Mucosa of stomach (tissue), 1 donor: Measurements from ENCODE around the gene TRMT61A.
A peak's percentile ranks its signal among the peaks of the same experiment; 100 is the strongest.

ENCODE experiments used
- H3K27me3 ChIP-seq: one replicate; pipeline ENCODE4 v1.7.0; 2013; ENCODE audit warnings: mild to moderate bottlenecking, low read length; ENCODE audit not compliant: control insufficient read depth, insufficient read depth
- H3K36me3 ChIP-seq: one replicate; pipeline ENCODE4 v1.7.0; 2013; ENCODE audit warnings: low read length; ENCODE audit not compliant: control insufficient read depth, insufficient read depth
- H3K4me1 ChIP-seq: one replicate; pipeline ENCODE4 v1.7.0; 2013; ENCODE audit warnings: mild to moderate bottlenecking, low read length; ENCODE audit not compliant: control insufficient read depth, insufficient read depth
- H3K4me3 ChIP-seq: one replicate; pipeline ENCODE4 v1.7.0; 2013; ENCODE audit warnings: low read length
- H3K9ac ChIP-seq: one replicate; pipeline ENCODE4 v1.7.0; 2013; ENCODE audit warnings: mild to moderate bottlenecking, low read length, moderate library complexity
- H3K9me3 ChIP-seq: one replicate; pipeline ENCODE4 v1.7.0; 2013; ENCODE audit warnings: mild to moderate bottlenecking, low read length, moderate library complexity; ENCODE audit not compliant: control insufficient read depth
- donor health status: Pancreatic carcinoma.

The TRMT61A gene

DNA sequence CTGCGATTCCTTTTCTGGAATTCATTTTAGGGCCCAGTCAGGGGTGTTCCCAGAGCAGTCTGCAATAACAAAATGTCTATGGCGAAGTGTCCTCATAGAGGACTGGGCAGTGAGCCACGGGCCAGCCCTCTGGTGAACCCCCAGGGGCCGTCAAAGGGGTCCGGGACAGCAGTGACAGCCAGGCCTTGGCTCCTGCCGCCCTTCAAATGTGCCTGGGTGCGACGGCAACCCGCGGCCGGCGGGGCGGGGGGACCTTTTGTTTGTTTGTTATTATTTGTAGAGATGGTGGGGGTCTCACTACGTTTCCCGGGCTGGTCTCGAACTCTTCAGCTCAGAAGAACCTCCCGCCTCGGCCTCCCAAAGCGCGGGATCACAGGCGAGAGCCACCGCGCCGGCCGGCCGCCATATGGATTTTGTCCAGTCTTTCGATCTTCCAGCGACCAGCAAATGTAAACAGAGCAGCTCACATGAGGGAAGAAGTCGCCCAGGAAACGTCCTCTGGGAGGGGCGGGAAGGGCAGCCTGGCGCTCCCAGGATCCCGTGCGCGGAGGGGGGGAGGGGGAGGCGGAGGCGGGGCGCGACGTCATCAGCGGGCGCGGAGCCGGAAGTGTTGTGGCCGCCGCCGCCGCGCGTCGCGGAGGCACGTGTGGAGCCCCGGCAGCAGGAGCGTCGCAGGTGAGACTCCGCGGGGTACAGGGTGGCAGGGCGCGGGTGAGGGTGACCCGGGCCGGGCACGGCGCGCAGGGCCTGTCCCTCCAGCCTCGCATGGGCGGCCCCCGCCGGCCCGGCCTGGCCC, at the start of gene TRMT61A:
Gene TRMT61A, plus strand, starts transcription at position 610 of the 796 bp plus-strand sequence. CDS start 783 bp downstream, outside the sequence.
- no peaks in the 10 kb centered on the region for H3K9me3 ChIP-seq
- peak within 1 kb of the TSS; percentile 82 for H3K9ac ChIP-seq
- H3K27me3 ChIP-seq: no peaks in the 10 kb centered on the region
- H3K36me3 ChIP-seq: no peaks in the 10 kb centered on the region
- peaks cover 21% of the 10 kb centered on the region for H3K4me1 ChIP-seq
- H3K4me3 ChIP-seq: peak within 1 kb of the TSS; percentile 95

DNA sequence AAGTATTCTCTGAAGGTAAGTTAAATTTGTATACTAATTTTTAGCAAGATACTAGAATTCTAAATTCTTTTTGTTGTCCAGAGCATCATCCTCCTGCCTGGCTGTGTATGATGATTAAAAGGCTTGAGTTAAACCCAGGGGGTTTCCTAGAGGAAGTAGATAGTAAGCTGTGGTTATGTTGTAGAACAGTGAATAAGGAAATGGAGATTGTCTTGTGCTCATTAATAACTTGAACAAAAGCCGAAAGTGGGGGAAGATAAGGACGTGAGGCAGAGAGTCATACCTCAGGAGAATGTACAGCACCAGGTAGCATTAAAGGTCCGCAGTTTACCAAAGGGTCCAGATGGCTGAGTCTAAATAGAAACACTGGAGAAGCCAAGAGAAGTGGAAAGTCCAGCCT, 48.4 kb upstream of the TRMT61A start:
- Histone ChIP-seq H3K4me1 (peaks cover 7% of the 10 kb centered on the region), H3K9me3 (no peaks in the 10 kb centered on the region), H3K4me3 (no peak overlapping the region), H3K9ac (no peak overlapping the region), H3K27me3 (no peaks in the 10 kb centered on the region), H3K36me3 (no peaks in the 10 kb centered on the region)

DNA sequence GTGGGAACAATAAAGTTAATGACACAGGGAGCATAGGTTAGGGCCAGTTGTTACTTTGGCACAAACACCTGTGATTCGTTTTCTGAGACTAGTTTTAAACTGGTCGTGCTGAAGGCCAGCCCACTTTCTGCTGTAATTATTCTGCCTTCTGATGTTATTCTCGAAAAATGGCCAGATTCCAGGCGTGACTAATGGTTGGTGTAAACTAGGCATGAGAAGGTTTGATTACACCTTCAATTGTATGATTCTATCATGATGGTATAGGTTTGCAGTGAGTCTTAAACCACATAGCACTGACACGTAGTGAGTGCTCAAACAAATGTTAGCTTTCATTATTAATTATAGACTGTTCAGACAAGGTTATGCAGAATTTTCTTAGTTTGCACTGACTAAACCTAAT, 45.4 kb upstream of the TRMT61A start:
- Histone ChIP-seq H3K4me3 (no peak overlapping the region), H3K36me3 (no peaks in the 10 kb centered on the region), H3K9ac (no peak overlapping the region), H3K4me1 (peaks cover 8% of the 10 kb centered on the region), H3K9me3 (no peaks in the 10 kb centered on the region), H3K27me3 (no peaks in the 10 kb centered on the region)

DNA sequence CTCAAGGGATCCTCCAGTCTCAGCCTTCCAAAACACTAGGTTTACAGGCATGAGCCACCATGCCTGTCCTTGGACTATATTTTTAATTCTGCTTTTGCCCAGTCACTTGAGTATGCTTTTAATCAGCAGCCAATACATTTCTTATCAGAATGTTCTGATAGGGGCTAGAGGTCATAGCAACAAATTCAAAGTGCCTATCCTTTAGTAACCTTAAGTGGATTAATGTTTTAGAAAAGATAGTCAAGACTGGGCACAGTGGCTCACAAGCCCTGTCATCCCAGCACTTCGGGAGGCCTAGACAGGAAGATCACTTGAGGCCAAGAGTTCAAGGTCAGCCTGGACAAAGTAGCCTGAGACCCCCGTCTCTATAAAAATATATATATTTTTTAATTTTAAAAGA, 43.5 kb upstream of the TRMT61A start:
- no peaks in the 10 kb centered on the region for H3K9me3 ChIP-seq
- H3K4me1 ChIP-seq: peaks cover 8% of the 10 kb centered on the region
- H3K9ac ChIP-seq: no peak overlapping the region
- no peak overlapping the region for H3K4me3 ChIP-seq
- H3K27me3 ChIP-seq: no peaks in the 10 kb centered on the region
- no peaks in the 10 kb centered on the region for H3K36me3 ChIP-seq

DNA sequence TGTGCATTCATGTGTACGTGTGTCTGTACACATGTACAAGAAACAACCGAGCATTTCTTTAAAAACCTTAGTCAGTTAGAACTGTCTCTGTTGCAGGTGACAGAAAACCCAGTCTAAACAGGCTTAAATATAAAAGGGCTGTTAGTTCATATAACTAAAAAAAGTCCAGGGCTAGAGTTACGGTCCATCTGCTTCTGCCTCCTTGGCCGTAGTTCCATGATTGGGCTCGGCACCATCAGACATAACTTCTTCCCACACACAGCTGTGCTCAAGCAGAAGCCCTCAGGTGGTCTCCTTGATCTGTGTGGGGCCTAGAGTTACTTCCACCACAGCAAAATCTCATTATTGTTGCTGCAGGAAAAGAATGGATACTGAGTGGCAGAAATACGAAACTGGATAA, 40.9 kb upstream of the TRMT61A start:
- peaks cover 8% of the 10 kb centered on the region for H3K4me1 ChIP-seq
- H3K27me3 ChIP-seq: no peaks in the 10 kb centered on the region
- no peaks in the 10 kb centered on the region for H3K36me3 ChIP-seq
- no peak overlapping the region for H3K9ac ChIP-seq
- no peaks in the 10 kb centered on the region for H3K9me3 ChIP-seq
- H3K4me3 ChIP-seq: no peak overlapping the region

DNA sequence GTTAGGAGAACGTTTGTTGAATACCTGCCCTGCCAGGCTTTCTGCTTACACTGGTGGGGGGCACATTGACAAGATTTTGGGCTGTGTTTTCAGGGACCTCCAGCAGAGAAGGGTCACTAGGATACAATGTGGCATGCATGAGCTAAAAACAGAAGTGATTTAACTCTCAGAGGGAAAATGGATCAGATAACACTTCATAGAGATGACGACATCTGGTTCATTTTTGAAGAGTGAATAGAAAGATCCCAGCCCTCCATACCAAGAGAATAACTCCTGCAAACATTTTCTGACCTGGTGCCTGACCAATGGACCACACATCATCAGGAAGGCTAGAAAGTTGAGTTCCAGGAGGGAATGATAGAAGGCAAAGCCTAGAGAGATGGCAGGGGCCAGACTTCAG, 40.0 kb upstream of the TRMT61A start:
- H3K4me1 ChIP-seq: peaks cover 4% of the 10 kb centered on the region
- no peak overlapping the region for H3K9ac ChIP-seq
- no peaks in the 10 kb centered on the region for H3K27me3 ChIP-seq
- no peaks in the 10 kb centered on the region for H3K36me3 ChIP-seq
- no peaks in the 10 kb centered on the region for H3K9me3 ChIP-seq
- no peak overlapping the region for H3K4me3 ChIP-seq

DNA sequence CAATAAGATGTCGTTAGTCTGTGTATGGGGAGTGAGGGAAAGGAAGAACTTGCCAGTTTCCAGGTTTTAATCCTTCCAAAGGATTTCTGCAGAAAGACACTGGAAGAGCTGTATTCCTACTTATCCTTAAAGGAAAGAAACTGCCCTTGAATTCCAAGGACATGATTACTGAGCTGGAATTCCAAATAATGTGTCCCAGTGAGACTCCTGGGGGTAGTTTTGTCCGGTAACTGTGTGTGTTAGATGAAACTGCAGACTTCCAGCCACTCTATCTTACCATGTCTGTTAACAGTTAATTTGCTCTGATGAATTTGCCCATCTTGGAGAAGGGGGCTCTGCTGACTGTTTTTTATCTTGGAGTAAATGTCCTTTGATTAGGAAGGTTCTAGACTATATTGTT, 39.4 kb upstream of the TRMT61A start:
- Histone ChIP-seq H3K36me3 (no peaks in the 10 kb centered on the region), H3K4me1 (peaks cover 4% of the 10 kb centered on the region)

DNA sequence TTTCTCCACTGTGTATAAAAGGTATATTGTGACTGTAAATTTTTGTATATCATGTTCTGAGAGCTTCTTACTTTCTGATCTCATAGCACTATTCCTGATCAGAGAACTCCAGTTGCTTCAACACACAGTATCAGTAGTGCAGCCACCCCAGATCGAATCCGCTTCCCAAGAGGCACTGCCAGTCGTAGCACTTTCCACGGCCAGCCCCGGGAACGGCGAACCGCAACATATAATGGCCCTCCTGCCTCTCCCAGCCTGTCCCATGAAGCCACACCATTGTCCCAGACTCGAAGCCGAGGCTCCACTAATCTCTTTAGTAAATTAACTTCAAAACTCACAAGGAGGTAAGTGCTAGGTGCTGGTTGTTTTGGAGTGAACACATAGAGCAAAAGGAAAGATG, 37.3 kb upstream of the TRMT61A start:
- Histone ChIP-seq H3K9ac (no peak overlapping the region), H3K9me3 (no peaks in the 10 kb centered on the region), H3K4me3 (no peak overlapping the region), H3K27me3 (no peaks in the 10 kb centered on the region), H3K36me3 (peaks cover 3% of the 10 kb centered on the region), H3K4me1 (no peaks in the 10 kb centered on the region)

More for the DNA sequence above, 39.4 kb upstream of the TRMT61A start:
- H3K27me3 ChIP-seq: no peaks in the 10 kb centered on the region
- no peak overlapping the region for H3K9ac ChIP-seq
- H3K4me3 ChIP-seq: no peak overlapping the region
- H3K9me3 ChIP-seq: no peaks in the 10 kb centered on the region

DNA sequence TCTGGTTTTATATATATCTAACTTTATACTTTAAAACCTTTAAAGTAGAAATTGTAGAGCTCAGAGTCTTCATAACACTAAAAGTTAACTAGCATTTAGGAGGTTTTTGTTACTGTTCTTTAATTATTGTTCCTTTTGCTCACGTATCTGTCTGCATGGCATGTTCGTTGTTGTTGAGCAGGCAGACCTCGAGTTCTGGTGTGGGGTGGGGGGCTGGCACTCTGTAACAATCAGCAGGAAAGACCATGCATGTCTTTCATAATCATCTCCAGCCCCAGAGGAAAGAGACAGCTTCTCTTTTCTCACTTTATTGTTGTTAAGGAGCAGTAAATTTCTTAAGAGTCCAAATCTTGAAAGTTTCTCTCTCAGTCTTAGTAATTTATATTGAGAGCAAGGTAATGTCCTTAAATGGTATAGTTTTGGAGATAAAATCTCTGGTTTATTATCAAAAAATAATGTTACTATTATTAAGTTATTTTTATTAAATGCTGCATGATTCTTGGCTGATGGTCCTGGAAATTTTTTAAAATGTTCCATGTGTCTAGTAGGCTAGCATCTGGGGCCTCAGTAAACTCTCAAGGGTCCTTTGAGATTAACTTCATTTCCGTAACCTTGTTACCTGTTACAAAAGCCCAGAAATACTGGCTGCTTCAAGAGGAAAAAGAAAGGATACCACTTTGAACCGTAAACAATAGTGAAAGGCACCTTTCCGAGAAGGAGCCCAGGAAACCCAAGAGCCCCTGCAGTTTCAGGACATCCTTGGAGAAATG, 36.7 kb upstream of the TRMT61A start:
- Histone ChIP-seq H3K4me3 (no peak overlapping the region), H3K36me3 (peaks cover 3% of the 10 kb centered on the region), H3K9me3 (no peaks in the 10 kb centered on the region), H3K27me3 (no peaks in the 10 kb centered on the region), H3K4me1 (no peaks in the 10 kb centered on the region), H3K9ac (no peak overlapping the region)

DNA sequence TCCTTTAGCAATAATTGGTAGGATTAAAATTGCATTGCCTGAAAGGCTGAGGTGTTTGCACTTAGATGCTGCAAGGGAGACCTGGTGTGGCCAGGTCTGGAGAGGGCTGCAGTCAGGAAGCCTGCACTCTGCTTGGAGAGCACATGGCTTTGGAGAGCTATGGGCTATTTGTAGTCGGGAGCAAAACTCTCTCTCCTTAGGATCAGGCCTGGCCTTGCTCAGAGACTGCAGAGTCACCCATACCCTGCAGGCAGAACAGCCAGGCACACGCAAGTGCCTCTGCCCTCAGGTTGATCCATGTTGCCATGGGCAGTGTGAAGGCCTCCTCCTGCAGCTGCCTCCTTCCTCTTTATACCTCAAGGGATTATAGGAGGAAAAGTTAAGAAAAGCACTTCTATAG, 33.1 kb upstream of the TRMT61A start:
- H3K4me1 ChIP-seq: peaks cover 5% of the 10 kb centered on the region
- H3K36me3 ChIP-seq: peaks cover 8% of the 10 kb centered on the region
- H3K4me3 ChIP-seq: no peak overlapping the region
- no peaks in the 10 kb centered on the region for H3K27me3 ChIP-seq
- no peaks in the 10 kb centered on the region for H3K9me3 ChIP-seq
- H3K9ac ChIP-seq: no peak overlapping the region

DNA sequence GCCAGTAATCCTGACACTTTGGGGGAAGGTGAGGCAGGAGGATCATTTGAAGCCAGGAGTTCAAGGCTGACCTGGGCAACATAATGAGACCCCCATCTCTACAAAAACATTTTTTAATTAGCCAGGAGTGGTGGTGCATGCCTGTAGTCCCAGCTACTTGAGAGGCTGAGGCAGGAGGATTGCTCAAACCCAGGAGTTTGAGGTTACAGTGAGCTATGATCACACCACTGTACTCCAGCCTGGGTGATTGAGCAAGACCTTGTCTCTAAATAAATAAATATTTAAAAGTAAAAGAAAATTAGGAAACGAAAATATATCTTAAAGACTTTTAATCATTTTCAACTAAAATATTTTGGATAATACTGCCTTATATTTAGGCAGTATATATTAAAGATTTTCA, 32.2 kb upstream of the TRMT61A start:
- H3K4me1 ChIP-seq: peaks cover 5% of the 10 kb centered on the region
- no peaks in the 10 kb centered on the region for H3K27me3 ChIP-seq
- H3K4me3 ChIP-seq: no peak overlapping the region
- H3K36me3 ChIP-seq: peaks cover 8% of the 10 kb centered on the region
- no peak overlapping the region for H3K9ac ChIP-seq
- no peaks in the 10 kb centered on the region for H3K9me3 ChIP-seq

DNA sequence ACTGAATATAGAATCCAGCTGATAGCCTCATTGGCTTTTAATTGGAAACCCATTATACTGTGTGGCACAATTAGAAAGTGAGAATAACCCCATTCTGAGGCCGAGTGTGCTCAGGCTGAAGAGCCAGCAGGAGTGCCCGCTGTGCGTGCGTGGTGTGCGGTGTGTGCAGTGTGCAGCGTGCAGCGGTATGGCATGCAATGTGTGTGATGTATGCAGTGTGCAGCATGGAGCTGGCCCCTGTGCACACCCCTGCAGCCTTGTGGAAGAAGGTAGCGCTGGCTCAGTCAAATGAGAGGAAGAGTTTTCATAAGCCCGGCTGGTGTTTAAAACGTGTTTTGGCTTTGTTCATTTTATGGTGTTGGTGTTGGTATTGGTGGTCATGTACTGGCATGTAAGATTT, 29.3 kb upstream of the TRMT61A start:
- Histone ChIP-seq H3K9ac (no peak overlapping the region), H3K9me3 (no peaks in the 10 kb centered on the region), H3K27me3 (no peaks in the 10 kb centered on the region), H3K36me3 (peaks cover 14% of the 10 kb centered on the region), H3K4me1 (peaks cover 5% of the 10 kb centered on the region), H3K4me3 (no peak overlapping the region)
